Measurements from ENCODE around the gene USP31. TPM values are rescaled to one million over a fixed set of nuclear protein-coding genes. Genes with fewer than 3 reads are reported as not detected.

USP31 gene
- total and polyA plus RNA-seq, 10 donors, result 0.52 to 9.0 (median 5.5) TPM

DNA sequence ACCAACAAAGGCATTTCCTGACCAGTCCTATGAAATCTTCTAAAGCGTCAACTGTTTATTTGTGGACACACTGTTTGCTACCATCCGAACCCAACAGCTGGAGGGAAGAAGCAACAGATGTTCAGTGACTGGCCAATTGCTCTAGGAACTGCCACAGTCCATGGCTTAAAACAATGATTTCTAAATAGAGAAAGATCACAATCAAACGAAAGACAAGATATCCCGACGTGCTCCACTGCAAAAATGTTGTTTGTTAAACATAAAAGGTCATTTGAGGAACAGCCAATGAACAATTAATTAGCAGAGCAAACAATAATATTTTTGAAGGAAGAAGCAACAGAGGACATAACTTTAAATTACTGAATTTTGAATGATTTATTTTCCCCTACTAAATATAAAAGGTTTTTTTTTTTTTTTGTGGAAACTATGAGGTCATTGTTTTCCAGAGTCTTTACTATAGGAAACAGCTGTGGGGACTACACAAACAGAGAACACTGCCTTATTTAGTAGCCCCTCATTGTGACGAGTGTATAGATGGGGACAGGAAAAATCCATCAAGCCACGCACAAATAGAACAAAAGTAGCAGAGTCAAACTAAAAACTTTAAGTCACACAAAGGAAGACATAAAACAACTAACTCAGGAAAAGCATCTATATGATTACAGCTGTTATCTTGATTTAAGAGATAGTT, 17.2 kb downstream of the USP31 start:
- Histone ChIP-seq H3K4me3 (no peak overlapping the region), H3K27ac (peak overlapping the region in 6 of 8 donors; percentile 25 to 47 (median 43)), H3K4me1 (peaks cover 0 to 9% (median 0%) of the 10 kb centered on the region in 6 donors), H3K36me3 (no peaks in the 10 kb centered on the region), H3K27me3 (replicated peaks in 1 of 7) (no peaks in the 10 kb centered on the region), H3K9me3 (peaks cover 0 to 22% (median 13%) of the 10 kb centered on the region in 8 donors)
- 44 to 59% (median 56%) methylated on average over 7 of the region's 7 CpGs for WGBS, 5 donors
- TF ChIP-seq, protein P1, sequence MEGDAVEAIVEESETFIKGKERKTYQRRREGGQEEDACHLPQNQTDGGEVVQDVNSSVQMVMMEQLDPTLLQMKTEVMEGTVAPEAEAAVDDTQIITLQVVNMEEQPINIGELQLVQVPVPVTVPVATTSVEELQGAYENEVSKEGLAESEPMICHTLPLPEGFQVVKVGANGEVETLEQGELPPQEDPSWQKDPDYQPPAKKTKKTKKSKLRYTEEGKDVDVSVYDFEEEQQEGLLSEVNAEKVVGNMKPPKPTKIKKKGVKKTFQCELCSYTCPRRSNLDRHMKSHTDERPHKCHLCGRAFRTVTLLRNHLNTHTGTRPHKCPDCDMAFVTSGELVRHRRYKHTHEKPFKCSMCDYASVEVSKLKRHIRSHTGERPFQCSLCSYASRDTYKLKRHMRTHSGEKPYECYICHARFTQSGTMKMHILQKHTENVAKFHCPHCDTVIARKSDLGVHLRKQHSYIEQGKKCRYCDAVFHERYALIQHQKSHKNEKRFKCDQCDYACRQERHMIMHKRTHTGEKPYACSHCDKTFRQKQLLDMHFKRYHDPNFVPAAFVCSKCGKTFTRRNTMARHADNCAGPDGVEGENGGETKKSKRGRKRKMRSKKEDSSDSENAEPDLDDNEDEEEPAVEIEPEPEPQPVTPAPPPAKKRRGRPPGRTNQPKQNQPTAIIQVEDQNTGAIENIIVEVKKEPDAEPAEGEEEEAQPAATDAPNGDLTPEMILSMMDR (IDR thresholded peaks at IDR 0.05 in 8 of 11, conservative IDR thresholded peaks at IDR 0.05 in 3 of 11), result no peak
- TF ChIP-seq POLR2AphosphoS5 (IDR thresholded peaks at IDR 0.05) (no peak), POLR2A (IDR thresholded peaks at IDR 0.05) (no peak)
- no peak for DNase-seq
- intact Hi-C loops (cut with DNase I; ENCODE audit: low total_unique reads), result no loop called here

DNA sequence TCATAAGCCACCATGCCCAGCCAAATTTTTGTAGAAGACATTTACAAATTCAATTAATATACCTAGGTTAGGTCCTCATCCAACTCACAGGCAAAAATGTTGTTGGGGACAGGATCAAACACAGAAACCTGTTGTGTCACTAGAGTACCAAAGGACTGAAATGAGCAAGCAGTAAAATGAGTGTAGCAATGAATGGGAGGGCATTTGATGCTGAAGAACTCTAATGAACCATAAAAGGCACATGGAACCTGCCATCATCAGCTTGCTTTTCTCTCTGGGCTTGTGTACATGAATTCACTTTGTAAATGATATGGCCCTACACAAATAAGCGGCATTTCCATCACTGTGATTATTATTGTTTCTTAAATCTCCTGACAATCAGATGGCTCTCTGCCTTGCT, 17.8 kb downstream of the USP31 start:
- H3K9me3 ChIP-seq, result peaks cover 0 to 16% (median 7%) of the 10 kb centered on the region in 8 donors
- WGBS, 5 donors, result 81 to 95% (median 85%) methylated on average over 1 of the region's 1 CpG
- H3K36me3 ChIP-seq, result no peaks in the 10 kb centered on the region
- intact Hi-C loops (cut with DNase I; ENCODE audit: low total_unique reads), result no loop called here
- no peak overlapping the region for H3K4me3 ChIP-seq
- no peak for DNase-seq
- peak overlapping the region in 5 of 8 donors; percentile 32 to 47 (median 41) for H3K27ac ChIP-seq
- H3K4me1 ChIP-seq, result peaks cover 0 to 9% (median 0%) of the 10 kb centered on the region in 6 donors
- H3K27me3 ChIP-seq (replicated peaks in 1 of 7), result no peaks in the 10 kb centered on the region
- TF ChIP-seq, protein P1 (IDR thresholded peaks at IDR 0.05 in 8 of 11, conservative IDR thresholded peaks at IDR 0.05 in 3 of 11), result no peak

DNA sequence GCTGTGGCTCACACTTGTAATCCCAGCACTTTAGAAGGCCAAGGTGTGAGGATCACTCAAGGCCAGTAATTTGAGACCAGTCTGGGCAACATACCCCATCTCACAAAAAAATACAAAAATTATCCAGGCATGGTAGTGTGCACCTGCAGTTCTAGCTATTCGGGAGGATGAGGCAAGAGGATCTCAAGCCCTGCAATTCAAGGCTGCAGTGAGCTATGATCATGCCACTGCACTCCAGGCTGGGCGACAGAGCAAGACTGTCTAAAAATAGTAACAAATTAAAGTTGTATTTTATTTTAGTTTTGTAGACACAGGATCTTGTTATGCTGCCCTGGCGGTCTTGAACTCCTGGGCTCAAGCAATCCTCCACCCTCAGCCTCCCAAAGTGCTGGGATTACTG, 18.2 kb downstream of the USP31 start:
- intact Hi-C loops (cut with DNase I; ENCODE audit: low total_unique reads), result no loop called here
- H3K36me3 ChIP-seq, result no peaks in the 10 kb centered on the region
- TF ChIP-seq, protein P1 (IDR thresholded peaks at IDR 0.05 in 8 of 11, conservative IDR thresholded peaks at IDR 0.05 in 3 of 11), result no peak
- TF ChIP-seq POLR2A (IDR thresholded peaks at IDR 0.05) (no peak), POLR2AphosphoS5 (IDR thresholded peaks at IDR 0.05) (no peak)
- H3K27me3 ChIP-seq (replicated peaks in 1 of 7), result no peaks in the 10 kb centered on the region
- H3K4me3 ChIP-seq, result no peak overlapping the region
- H3K4me1 ChIP-seq, result peaks cover 0 to 9% (median under 1%) of the 10 kb centered on the region in 6 donors
- WGBS, 5 donors, result 68 to 86% (median 76%) methylated on average over 3 of the region's 3 CpGs
- H3K9me3 ChIP-seq, result peaks cover 0 to 12% (median 5%) of the 10 kb centered on the region in 8 donors
- no peak for DNase-seq
- H3K27ac ChIP-seq, result peak overlapping the region in 4 of 8 donors; percentile 32 to 47 (median 39)

DNA sequence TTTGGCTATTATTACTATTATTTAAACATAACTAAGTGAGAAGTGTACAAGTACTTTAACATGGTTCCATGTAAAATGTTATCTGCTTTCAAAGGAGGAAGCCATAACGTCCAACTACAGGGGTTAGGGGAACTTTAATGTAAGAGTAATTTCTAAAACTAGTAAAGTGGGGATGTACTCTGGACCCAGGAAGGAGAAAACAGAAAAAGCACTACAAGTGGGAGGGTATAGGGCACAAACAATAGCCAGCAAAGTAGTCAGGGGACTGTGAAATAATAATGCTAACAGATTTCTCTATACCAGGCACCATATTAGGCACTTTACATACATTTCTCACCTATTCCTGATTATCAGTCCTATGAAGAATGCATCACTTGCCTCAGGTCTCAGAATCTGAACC, 19.6 kb downstream of the USP31 start:
- H3K9me3 ChIP-seq, result no peaks in the 10 kb centered on the region
- 45 to 68% (median 53%) methylated on average over 1 of the region's 1 CpG for WGBS, 5 donors
- no peak overlapping the region for H3K27ac ChIP-seq
- H3K4me1 ChIP-seq, result peaks cover 0 to 18% (median 8%) of the 10 kb centered on the region in 6 donors
- H3K4me3 ChIP-seq, result no peak overlapping the region
- DNase-seq, result no peak
- intact Hi-C loops (cut with DNase I; ENCODE audit: low total_unique reads), result no loop called here
- TF ChIP-seq POLR2A (IDR thresholded peaks at IDR 0.05) (no peak), POLR2AphosphoS5 (IDR thresholded peaks at IDR 0.05) (no peak)
- TF ChIP-seq, protein P1 (IDR thresholded peaks at IDR 0.05 in 8 of 11, conservative IDR thresholded peaks at IDR 0.05 in 3 of 11), result no peak
- H3K27me3 ChIP-seq (replicated peaks in 1 of 7), result no peaks in the 10 kb centered on the region
- no peaks in the 10 kb centered on the region for H3K36me3 ChIP-seq
